Measurements from ENCODE around the gene SLC36A4. TPM values are rescaled to one million over a fixed set of nuclear protein-coding genes. Genes with fewer than 3 reads are reported as not detected.

Gene SLC36A4
- total and polyA plus RNA-seq, 2 experiments from 2014 or later = 26.2 to 56.8 TPM

DNA sequence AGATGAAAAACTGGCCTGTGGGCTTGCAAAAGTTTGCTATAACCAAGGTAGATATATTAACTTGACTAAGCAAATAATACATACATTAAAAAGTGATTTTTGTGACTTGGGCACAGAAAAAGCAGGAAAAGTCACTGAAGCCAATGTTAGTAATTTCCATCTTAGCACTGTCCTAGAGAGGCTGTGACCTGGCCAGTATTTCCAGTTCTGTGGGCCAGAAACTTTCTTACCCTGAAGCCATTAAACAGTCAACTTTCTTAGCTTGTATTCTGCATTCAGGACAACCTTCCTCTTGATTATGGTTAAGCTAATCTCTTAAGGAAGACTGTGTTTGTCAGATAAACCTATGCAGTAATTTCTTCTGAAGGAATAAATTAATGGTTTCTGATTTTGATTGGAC lies 22.3 kb upstream of the SLC36A4 start:
- no peak for DNase-seq (ENCODE audit: low read depth in 1 of 2, low spot score in 1 of 2)
- no peaks in the 10 kb centered on the region for H3K9me3 ChIP-seq (ENCODE audit: low read depth)
- H3K27me3 ChIP-seq = no peaks in the 10 kb centered on the region
- TF ChIP-seq CTCF (IDR thresholded peaks at IDR 0.05; ENCODE audit: low read depth, low read length) = no peak
- no peaks in the 10 kb centered on the region for H3K4me1 ChIP-seq (ENCODE audit: low read depth)
- no peaks in the 10 kb centered on the region for H3K36me3 ChIP-seq
- no peak overlapping the region for H3K27ac ChIP-seq
- H3K4me3 ChIP-seq = no peak overlapping the region

DNA sequence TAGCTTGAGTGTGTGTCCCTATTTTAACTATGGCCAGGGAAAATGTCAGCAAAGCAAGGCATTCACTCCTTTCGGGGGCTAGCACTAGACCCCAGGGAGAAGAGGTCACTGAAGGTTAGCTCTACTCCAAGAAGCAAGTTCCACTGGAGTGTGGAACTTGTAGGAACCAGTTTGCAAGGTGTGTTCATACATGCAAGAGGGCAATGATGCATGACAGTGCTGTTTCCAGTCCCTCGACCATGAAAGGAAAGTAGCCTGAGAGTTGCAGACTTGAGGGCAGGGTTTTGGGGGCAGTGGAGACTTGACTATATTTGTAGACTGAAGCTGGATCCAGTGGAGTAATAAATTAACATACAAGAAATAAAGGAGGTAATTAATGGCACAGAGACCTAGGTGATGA lies 21.6 kb upstream of the SLC36A4 start:
- H3K9me3 ChIP-seq (ENCODE audit: low read depth) = no peaks in the 10 kb centered on the region
- no peak for TF ChIP-seq CTCF (IDR thresholded peaks at IDR 0.05; ENCODE audit: low read depth, low read length)
- H3K27ac ChIP-seq = no peak overlapping the region
- DNase-seq (ENCODE audit: low read depth in 1 of 2, low spot score in 1 of 2) = no peak
- no peaks in the 10 kb centered on the region for H3K4me1 ChIP-seq (ENCODE audit: low read depth)
- no peaks in the 10 kb centered on the region for H3K36me3 ChIP-seq
- no peaks in the 10 kb centered on the region for H3K27me3 ChIP-seq
- no peak overlapping the region for H3K4me3 ChIP-seq

DNA sequence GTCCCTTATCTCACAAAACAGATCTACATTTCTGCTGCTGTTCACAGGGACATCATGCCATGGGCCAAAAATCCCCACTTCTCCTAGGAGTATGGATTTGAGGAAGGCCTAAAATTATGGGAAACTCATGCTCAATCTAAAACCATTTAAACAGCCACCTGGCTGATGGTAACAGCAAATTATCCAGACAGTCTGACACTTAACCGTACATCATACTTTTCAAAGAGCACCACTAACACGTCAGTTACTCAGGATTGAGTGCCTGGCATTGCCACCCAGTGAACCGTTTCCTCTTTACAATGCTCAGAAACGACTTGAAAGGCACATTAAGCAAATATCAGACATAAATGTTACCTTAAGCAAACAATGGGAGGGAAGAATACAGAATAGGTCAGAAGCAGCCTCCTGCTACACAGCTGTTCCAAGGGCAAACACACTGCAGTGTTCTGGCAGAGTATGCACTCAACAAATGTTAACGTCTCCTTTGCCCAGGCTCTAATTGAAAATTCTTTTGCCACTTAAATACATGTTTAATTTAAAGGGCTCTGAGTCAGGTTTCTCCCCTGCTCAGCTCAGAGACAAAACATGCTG lies 18.8 kb upstream of the SLC36A4 start:
- Histone ChIP-seq H3K36me3 (no peaks in the 10 kb centered on the region), H3K4me1 (ENCODE audit: low read depth) (no peaks in the 10 kb centered on the region), H3K27me3 (no peaks in the 10 kb centered on the region), H3K27ac (no peak overlapping the region), H3K4me3 (no peak overlapping the region), H3K9me3 (ENCODE audit: low read depth) (no peaks in the 10 kb centered on the region)
- DNase-seq (ENCODE audit: low read depth in 1 of 2, low spot score in 1 of 2) = no peak
- no peak for TF ChIP-seq CTCF (IDR thresholded peaks at IDR 0.05; ENCODE audit: low read depth, low read length)

DNA sequence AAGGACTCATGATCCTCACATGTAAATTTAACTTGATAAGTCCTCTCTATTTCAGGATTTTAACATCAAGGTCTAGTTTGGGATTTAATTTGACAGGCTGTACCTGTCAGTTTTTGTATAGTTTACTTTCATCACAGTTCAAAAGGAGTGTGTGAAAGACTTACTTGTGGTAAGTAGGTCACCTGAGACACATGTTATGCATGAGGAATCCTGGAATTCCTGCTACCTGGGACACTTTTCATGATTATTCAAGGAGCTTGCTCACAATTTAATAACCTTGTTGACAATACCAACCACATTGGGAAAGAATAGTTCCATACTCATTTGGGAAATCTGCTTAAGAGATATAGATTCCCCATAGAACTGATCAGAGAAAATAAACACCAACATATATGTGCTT lies 15.8 kb upstream of the SLC36A4 start:
- Histone ChIP-seq H3K4me3 (no peak overlapping the region), H3K27me3 (no peaks in the 10 kb centered on the region), H3K9me3 (ENCODE audit: low read depth) (no peaks in the 10 kb centered on the region), H3K36me3 (no peaks in the 10 kb centered on the region), H3K27ac (no peak overlapping the region), H3K4me1 (ENCODE audit: low read depth) (no peaks in the 10 kb centered on the region)
- no peak for TF ChIP-seq CTCF (IDR thresholded peaks at IDR 0.05; ENCODE audit: low read depth, low read length)
- DNase-seq (ENCODE audit: low read depth in 1 of 2, low spot score in 1 of 2) = no peak

GRCh38 chr11:93212094-93212493 lies 14.3 kb upstream of the SLC36A4 start:
- Histone ChIP-seq H3K4me3 (no peak overlapping the region), H3K9me3 (ENCODE audit: low read depth) (no peaks in the 10 kb centered on the region), H3K27me3 (no peaks in the 10 kb centered on the region), H3K27ac (no peak overlapping the region), H3K4me1 (ENCODE audit: low read depth) (no peaks in the 10 kb centered on the region), H3K36me3 (no peaks in the 10 kb centered on the region)
- DNase-seq (ENCODE audit: low read depth in 1 of 2, low spot score in 1 of 2) = no peak
- no peak for TF ChIP-seq CTCF (IDR thresholded peaks at IDR 0.05; ENCODE audit: low read depth, low read length)

DNA sequence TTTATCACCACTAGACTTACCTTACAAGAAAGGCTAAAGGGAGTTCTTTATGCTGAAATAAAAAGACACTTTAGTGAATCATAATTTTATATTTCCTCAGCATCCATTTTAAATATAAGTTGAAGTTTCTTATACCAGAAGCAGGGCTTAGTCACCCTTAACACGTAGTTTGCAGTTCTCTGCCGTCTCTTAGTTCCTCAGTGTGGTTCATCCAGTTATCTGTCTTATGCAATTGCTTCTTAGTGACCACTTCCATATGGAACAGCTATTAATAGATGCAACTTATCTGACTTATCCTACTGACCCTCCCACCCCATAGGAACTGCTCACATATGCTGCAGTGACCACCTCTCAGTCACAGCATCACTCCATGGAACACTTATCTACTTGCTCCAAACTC lies 11.7 kb upstream of the SLC36A4 start:
- Histone ChIP-seq H3K27me3 (no peaks in the 10 kb centered on the region), H3K4me3 (no peak overlapping the region), H3K27ac (no peak overlapping the region), H3K36me3 (no peaks in the 10 kb centered on the region), H3K9me3 (ENCODE audit: low read depth) (no peaks in the 10 kb centered on the region), H3K4me1 (ENCODE audit: low read depth) (no peaks in the 10 kb centered on the region)
- DNase-seq (ENCODE audit: low read depth in 1 of 2, low spot score in 1 of 2) = peak in 1 of 2 donors; percentile 51
- no peak for TF ChIP-seq CTCF (IDR thresholded peaks at IDR 0.05; ENCODE audit: low read depth, low read length)

Measured in cardiac muscle cell (in vitro differentiated cells and primary cell).